OCI-LY7 (cell line): Measurements from ENCODE around the gene RINL.
"Not testable (repeated sequence)": the region's sequence is repeated elsewhere in the genome, so short reads cannot be mapped to it uniquely, and the experiment has no call there.

ENCODE experiments used
- EZH2phosphoT487 ChIP-seq: fragments of 200-600 bp; sonication (generic); IDR thresholded peaks from 2 replicates; pipeline ENCODE4 v1.6.1; 2018; ENCODE audit warnings: low read depth, borderline replicate concordance, mild to moderate bottlenecking, mixed run types, antibody characterized with exemption, low read length, moderate library complexity, mixed read lengths
- TF ChIP-seq, protein P1 (sequence below): fragments of 200-600 bp; sonication (generic); conservative IDR thresholded peaks from 2 replicates; pipeline ENCODE4 v1.5.1; 2014; ENCODE audit warnings: mild to moderate bottlenecking, antibody characterized with exemption, low read length, moderate library complexity, mixed read lengths

DNA sequence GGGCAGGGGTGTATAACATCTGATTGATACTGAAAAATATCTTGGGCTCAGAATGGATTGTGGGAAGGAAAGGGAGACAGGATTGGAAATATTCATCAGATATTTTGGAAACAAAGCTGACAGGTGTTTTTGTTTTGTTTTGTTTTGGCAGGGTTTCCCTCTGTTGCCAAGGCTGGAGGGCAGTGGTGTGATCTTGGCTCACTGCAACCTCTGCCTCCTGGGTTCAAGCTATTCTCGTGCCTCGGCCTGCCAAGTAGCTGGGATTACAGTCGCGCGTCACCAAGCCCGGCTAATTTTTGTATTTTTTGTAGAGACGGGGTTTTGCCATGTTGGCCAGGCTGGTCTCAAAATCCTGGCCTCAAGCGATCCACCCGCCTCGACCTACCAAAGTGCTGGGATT is 4.7 kb downstream of the RINL start:
- TF ChIP-seq, protein P1, sequence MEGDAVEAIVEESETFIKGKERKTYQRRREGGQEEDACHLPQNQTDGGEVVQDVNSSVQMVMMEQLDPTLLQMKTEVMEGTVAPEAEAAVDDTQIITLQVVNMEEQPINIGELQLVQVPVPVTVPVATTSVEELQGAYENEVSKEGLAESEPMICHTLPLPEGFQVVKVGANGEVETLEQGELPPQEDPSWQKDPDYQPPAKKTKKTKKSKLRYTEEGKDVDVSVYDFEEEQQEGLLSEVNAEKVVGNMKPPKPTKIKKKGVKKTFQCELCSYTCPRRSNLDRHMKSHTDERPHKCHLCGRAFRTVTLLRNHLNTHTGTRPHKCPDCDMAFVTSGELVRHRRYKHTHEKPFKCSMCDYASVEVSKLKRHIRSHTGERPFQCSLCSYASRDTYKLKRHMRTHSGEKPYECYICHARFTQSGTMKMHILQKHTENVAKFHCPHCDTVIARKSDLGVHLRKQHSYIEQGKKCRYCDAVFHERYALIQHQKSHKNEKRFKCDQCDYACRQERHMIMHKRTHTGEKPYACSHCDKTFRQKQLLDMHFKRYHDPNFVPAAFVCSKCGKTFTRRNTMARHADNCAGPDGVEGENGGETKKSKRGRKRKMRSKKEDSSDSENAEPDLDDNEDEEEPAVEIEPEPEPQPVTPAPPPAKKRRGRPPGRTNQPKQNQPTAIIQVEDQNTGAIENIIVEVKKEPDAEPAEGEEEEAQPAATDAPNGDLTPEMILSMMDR = not testable (repeated sequence)
- not testable (repeated sequence) for TF ChIP-seq EZH2phosphoT487
